Stimulated activated CD4-positive, alpha-beta T cell treated with anti-CD3 and anti-CD28 coated beads, Interleukin-4, amount 100 ng/mL, for 1 hour (primary cell): ENCODE data around the gene ACBD6.
"Not testable (repeated sequence)": the region's sequence is repeated elsewhere in the genome, so short reads cannot be mapped to it uniquely, and the experiment has no call there.

Experiments
- DNase-seq: peaks from one replicate; pipeline ENCODE4 v3.0.0-alpha.2; 2020

Gene ACBD6

GRCh38 chr1:180412583-180412982 lies 89.8 kb downstream of the ACBD6 start:
- DNase-seq: no peak

DNA sequence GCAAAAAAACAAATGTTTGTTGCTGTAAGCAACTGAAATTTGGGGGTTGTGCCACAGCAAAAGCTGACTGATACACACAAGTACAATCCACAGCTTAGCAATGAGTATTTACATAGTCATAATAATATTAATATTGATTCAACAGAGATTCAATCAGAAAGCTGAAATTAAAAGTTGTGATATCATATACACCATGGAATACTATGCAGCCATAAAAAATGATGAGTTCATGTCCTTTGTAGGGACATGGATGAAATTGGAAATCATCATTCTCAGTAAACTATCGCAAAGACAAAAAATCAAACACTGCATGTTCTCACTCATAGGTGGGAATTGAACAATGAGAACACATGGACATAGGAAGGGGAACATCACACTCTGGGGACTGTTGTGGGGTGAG lies 94.2 kb downstream of the ACBD6 start:
- DNase-seq: not testable (repeated sequence)

- no peak for DNase-seq
These were observed 95.3 kb downstream of the ACBD6 start for GRCh38 chr1:180407051-180407450.

- no peak for DNase-seq
These were observed 99.8 kb downstream of the ACBD6 start for GRCh38 chr1:180402551-180402950.

- DNase-seq: no peak
These were observed 100.4 kb downstream of the ACBD6 start for GRCh38 chr1:180402001-180402400.

DNA sequence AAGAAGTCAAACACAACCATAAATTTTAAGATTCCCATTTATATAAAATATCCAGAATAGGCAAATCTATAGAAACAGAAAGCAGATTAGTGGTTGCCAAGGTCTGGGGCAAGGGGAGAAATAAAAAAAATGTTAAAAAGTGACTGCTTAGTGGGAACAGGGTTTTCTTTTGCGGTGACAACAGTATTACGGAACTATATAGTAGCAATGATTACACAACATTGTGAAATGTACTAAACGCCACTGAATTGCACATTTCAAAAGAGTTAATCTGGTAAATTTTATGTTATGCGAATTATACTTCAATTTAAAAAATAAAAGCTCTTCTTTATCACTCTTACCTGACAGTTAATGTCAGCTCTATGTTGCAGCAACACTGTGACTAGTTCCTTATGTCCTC lies 105.2 kb downstream of the ACBD6 start:
- no peak for DNase-seq

GRCh38 chr1:180392427-180393145 lies 109.8 kb downstream of the ACBD6 start:
- DNase-seq: no peak

- DNase-seq: no peak
These were observed 110.4 kb downstream of the ACBD6 start for GRCh38 chr1:180392020-180392419.

GRCh38 chr1:180387413-180387812 lies 115.0 kb downstream of the ACBD6 start:
- DNase-seq: no peak

DNA sequence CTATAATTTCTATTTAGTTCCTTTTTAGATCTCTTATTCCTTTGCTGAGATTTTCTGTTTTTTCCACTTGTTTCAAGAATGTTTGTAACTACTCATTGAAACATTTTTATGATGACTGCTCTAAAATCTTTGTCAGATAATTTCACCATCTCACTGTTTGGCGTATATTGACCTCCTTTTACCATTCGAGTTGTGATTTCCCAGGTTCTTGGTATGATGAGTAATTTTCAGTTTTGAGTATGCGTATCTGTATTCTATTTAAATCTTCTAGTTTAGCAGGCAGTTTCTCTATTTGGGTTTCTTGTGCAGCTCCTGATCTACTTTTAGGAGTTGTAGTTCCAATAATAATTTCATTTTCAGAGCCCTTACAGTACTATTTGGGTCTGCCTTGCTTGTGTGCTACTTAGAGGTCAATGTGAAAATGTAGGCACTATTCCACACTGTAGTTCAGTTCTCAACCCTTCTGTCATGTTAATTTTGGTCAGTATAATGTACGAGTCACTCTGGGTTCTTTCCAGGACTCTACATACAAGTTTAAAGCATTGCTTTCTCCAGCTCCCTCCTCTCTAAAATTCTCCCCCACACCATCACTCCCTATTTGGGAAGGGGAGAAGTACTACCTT lies 115.5 kb downstream of the ACBD6 start:
- DNase-seq: no peak

DNA sequence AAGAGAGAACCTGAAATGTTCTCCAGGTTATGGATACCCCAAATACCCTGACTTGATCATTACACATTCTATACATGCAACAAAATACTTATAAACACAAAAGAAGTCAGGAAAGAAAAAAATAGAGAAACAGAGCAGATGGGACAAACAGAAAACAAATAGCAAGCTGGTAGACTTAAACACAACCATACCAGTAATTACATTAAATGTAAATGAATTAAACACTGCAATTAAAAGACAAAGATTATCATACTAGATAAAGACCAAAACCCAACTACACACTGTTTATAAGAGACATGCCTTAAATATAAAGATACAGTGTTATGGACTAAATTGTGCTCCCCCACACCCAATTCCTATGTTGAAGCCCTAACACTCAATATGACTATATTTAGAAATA lies 117.2 kb downstream of the ACBD6 start:
- no peak for DNase-seq

GRCh38 chr1:180384286-180385005 lies 117.9 kb downstream of the ACBD6 start:
- DNase-seq: no peak

GRCh38 chr1:180382326-180383115 lies 119.9 kb downstream of the ACBD6 start:
- DNase-seq: no peak

GRCh38 chr1:180381184-180381580 lies 121.2 kb downstream of the ACBD6 start:
- DNase-seq: no peak

DNA sequence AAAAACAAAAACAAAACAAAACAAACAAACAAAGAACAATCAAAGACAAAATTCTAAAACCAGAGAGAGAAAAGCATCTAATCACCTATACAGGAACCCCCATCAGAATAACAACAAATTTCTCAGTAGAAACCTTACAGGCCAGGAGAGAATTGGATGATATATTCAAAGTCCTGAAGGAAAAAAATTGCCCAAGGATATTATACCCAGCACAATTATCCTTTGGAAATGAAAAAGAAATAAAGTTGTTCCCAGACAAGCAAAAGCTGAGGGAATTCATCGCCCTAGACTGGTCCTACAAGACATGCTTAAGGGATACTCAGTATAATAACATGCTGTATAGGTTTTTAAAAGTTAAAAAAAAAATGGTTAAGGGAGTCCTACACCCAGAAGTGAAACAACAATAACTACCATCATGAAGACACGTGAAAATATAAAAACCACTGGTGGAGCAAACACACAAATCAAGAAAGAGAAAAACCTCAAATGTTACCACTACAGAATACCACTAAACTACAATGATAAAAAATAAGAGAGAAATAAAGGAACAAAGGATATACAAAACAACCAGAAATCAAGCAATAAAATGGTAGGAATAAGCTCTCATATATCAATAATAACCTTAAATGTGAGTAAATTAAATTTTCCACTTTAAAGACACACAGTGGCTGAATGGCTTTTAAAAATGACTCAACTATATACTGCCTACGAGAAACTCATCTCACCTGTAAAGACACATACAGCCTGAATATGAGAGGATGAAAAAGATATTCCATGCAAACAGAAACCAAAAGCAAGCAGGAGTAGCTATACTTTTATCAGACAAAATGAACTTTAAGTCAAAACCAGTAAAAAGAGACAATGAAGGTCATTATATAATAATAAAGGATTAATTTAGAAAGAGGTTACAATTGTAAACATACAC lies 121.9 kb downstream of the ACBD6 start:
- no peak for DNase-seq

- DNase-seq: no peak
These were observed 125.6 kb downstream of the ACBD6 start for GRCh38 chr1:180376800-180377199.

DNA sequence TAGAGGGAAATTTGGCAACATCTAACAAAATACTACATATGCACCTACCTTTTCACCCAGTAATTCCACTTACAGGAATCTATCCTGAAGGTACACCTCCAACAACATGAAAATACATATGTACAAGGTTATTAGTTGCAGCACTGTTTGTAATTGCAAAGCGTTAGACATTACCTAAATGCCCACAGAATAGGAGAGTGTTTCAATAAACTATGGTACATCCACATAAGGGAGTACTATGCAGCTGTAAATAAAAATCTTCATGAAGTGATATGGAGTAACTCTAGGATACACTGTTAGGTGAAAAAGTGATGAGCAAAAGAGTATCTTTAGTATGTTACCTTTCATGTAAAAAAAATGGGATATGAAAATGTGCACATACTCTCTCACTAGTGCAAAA lies 126.1 kb downstream of the ACBD6 start:
- DNase-seq: no peak

- no peak for DNase-seq
These were observed 129.6 kb downstream of the ACBD6 start for GRCh38 chr1:180372728-180373127.

DNA sequence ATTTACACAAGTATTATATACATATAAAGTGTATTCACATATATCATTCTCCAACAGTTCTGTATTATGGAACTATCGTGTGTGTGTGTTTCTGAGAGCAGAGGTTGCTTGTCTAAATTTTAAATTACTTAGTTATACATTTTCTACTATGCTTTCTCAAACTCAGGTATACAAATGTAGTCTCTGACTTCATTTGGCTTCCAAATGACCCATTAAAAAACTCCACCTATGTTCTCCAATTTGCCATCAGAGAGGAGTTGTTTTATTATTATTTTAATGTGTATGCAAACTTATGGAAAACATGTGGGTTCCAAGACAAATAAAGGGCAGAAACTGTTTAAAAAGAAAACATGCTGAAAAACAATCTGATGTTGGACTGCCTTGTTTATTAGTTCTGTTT lies 131.8 kb downstream of the ACBD6 start:
- DNase-seq: no peak

GRCh38 chr1:180370188-180370587 lies 132.2 kb downstream of the ACBD6 start:
- DNase-seq: no peak

DNA sequence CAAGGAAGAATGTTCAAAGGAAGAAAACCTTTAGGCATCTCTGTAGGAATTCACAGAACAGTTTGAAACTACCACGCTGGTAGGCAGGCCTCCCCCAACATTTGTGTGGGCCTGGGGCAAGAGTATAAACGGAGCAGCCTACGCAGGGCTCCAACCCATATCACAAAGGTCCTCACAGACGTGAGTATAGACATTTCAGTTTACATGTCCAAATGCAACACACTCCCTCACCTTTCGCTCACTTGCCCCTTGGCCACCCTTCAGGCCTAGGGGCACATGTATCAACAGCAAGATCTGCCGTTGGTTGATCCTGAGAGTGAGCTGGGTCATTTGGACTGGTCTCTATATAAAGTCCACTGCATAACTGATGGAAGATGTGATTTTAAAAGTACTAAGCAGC lies 133.3 kb downstream of the ACBD6 start:
- DNase-seq: no peak

DNA sequence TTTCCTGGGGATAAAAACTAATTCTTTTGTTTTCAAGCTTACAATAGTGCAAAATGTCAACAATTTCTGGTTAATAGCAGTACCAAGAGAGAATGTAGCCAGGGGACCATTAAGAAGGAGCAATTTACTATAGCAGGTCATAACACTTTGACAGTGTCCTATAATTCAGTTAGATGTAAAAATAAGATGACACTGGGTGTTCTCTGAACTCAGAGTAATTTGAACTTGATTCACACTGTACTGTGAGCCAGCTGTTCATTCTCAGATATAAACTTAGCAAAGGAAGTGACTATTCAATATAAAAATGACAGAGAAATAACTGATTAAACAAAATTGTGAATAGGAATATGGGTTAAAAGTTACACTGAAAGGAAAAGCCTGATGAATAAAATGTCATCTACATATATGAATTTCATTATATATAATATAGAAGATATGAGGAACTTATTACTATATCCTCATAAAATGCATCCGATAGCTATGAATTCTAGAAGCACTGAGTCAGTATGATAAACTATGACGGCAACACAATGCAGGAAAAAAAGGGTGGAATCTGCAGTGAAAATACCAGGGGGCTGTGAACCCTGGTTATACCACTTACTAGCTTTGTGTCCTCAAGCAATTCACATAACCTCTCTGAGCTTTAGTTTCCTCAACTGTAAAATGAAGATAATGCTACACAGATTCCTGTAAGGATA lies 135.9 kb downstream of the ACBD6 start:
- DNase-seq: no peak
